GM19351 (cell line): Measurements from ENCODE around the gene GALNT14.

Source experiments
- ATAC-seq: cut with Tn5 transposase; IDR thresholded peaks from one replicate; pipeline ENCODE4 v1.9.1; 2021; ENCODE audit warnings: mild to moderate bottlenecking, moderate library complexity; ENCODE audit not compliant: unreplicated experiment

Gene GALNT14

GRCh38 chr2:31089645-31090044 lies 48.6 kb downstream of the GALNT14 start:
- no peak for ATAC-seq

DNA sequence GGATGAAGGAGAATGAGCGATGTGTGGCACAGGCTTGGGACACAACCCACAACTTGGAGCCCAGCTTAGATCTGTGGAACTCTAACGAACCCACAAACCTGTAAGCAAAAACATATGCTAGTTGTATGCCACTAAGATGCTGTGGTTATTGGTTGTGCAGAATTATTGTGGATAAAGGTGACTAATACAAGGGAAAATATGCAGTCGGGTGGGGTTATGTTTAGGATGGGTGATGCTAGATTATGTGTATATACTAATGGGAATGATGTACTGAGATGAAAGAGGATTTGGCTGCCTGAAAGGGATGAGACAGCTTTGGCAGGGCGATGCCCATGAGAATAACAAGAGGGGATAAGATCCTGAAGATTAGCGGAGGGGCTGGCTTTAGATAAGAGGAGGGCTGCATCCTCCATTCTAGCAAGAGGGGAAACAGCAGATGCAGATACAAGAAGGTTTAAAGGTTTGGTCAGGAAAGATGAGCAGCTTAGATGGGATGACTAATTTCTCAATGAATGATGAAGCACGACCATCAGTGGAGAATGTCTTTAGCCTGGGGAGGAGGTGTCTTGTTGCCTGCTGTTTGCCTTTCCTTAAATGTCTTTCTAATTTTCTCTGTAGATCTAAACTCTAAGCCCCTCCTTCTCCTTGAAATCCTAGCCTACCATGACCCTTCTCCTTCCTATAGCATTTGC lies 49.6 kb downstream of the GALNT14 start:
- no peak for ATAC-seq

GRCh38 chr2:31087491-31087890 lies 50.7 kb downstream of the GALNT14 start:
- no peak for ATAC-seq

DNA sequence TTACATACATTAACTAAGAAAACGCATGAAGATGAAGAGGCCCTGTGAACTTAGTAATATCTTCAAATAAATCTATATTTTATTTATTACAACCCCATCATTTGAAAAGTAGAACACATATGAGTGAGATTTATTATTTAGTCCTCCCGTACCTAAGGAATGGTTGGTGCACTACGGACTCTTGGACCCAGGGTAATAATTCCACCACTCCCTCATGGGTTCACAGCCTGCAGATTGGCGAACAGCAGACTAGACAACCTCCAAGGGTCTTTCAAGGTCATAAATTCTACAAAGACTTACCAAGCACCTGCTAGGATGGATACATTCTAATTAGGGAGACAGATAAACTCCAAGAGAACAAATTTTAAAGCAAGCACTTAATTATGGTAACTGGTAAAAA lies 51.6 kb downstream of the GALNT14 start:
- no peak for ATAC-seq

- no peak for ATAC-seq
These were observed 54.8 kb downstream of the GALNT14 start for GRCh38 chr2:31083234-31083993.

GRCh38 chr2:31082002-31082401 lies 56.2 kb downstream of the GALNT14 start:
- no peak for ATAC-seq

GRCh38 chr2:31081492-31081891 lies 56.7 kb downstream of the GALNT14 start:
- no peak for ATAC-seq

- ATAC-seq = no peak
These were observed 57.9 kb downstream of the GALNT14 start for GRCh38 chr2:31080361-31080760.

- no peak for ATAC-seq
These were observed 58.6 kb downstream of the GALNT14 start for GRCh38 chr2:31079665-31080064.

DNA sequence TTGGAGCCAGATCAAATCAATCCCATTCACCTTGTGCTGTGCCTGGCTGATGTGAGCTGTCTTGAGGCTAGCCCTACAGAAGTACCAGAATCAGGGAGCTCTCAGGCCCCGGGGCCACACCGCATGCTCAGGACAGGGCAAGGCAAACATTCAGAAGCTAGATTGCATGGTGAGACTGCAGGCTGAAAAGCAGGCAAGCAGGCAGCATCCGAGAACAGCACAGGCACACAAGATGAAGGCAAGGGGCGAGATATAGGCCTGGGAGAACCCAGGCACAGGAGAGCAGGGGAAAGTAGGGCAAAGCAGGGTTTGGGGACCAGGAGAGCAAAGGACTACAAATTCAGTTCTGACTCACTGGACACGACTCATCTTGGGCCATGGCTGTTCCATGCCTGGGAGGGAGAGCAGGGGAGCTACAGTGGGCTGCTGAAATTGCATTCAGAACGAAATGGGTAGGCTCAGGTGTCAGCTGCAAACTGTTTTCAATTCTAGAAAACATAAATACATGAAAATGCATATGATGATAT lies 59.6 kb downstream of the GALNT14 start:
- no peak for ATAC-seq

GRCh38 chr2:31078011-31078410 lies 60.2 kb downstream of the GALNT14 start:
- ATAC-seq = no peak

DNA sequence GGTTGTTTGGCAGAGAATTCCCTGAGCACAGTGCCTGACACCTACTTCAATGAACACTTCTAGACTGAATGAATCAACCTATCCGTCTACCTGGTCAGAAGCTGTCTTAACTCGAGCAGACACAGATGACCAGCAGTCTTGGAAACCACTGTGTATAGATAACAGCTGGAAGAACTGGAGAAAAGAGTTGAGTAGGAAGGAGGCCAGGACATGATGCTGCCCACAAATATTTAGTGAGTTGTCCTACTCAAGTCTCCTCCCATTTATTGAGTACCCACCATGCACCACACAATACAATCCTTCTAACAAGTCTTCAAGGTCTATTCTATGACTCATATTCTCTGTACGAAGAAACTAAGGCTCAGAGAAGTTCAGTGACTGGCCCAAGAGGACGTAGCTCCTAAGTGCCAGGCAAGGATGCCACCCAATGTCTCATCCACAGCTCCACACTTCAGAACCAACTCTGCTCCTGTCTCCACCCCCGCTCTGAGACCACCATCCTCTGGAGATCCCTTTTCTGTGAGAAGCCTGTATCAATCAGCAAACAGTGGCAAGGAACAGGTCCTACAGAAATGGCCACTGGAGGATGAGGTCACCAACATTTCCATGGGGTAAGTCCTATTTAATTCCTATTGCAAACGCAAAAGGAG lies 62.2 kb downstream of the GALNT14 start:
- ATAC-seq = no peak

GRCh38 chr2:31075431-31075830 lies 62.8 kb downstream of the GALNT14 start:
- no peak for ATAC-seq

GRCh38 chr2:31071741-31072140 lies 66.5 kb downstream of the GALNT14 start:
- ATAC-seq = no peak

- ATAC-seq = no peak
These were observed 67.7 kb downstream of the GALNT14 start for GRCh38 chr2:31070339-31071125.

GRCh38 chr2:31069643-31070325 lies 68.5 kb downstream of the GALNT14 start:
- no peak for ATAC-seq

DNA sequence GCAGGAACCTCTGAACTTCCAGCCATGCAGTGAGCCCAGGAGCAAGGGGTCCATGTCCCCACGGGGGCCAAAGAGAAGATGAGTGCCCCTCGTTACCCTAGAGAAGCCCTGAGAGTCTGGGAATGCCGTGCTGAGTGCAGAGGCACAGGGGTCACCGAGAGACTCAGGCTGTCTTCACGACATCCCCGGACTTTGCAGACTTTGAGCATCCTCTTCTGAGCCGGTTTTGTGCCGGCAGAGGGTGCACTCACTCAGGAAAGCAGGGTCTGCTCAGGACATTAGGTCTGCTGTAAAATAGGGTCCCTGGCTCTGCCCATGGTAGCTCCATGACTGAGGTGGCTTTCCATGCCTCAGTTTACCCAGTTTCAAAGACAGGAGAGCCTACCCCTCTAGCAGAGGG lies 71.0 kb downstream of the GALNT14 start:
- ATAC-seq = no peak

- ATAC-seq = no peak
These were observed 71.7 kb downstream of the GALNT14 start for GRCh38 chr2:31066551-31066950.

- ATAC-seq = no peak
These were observed 72.2 kb downstream of the GALNT14 start for GRCh38 chr2:31066086-31066485.

GRCh38 chr2:31065356-31065755 lies 72.9 kb downstream of the GALNT14 start:
- no peak for ATAC-seq
